SK-N-MC (cell line): ENCODE measurements around the gene TPM1.

Experiments
- DNase-seq: peaks from one replicate; pipeline ENCODE4 v3.0.0-alpha.2; 2011; ENCODE audit warnings: low read depth, low spot score
- H3K27ac ChIP-seq: fragments of 200-600 bp; sonication (generic); 2 replicates; pipeline ENCODE4 v1.5.1; 2016; ENCODE audit warnings: mixed run types
- H3K36me3 ChIP-seq: fragments of 200-600 bp; sonication (generic); 2 replicates; pipeline ENCODE4 v1.6.1; 2017; ENCODE audit warnings: antibody characterized with exemption, low read length, mixed read lengths; ENCODE audit not compliant: insufficient read depth
- H3K4me3 ChIP-seq: fragments of 200-600 bp; sonication (generic); 2 replicates; pipeline ENCODE4 v1.5.1; 2016
- H3K9ac ChIP-seq: fragments of 200-600 bp; sonication (generic); 2 replicates; pipeline ENCODE4 v1.8.0; 2017; ENCODE audit warnings: mixed run types, mixed read lengths; ENCODE audit not compliant: insufficient read length
- H3K9me3 ChIP-seq: fragments of 200-600 bp; sonication (generic); 2 replicates; pipeline ENCODE4 v1.6.1; 2017; ENCODE audit warnings: low read depth, mild to moderate bottlenecking, antibody characterized with exemption, low read length, moderate library complexity, mixed read lengths
- EZH2 ChIP-seq: fragments of 200-600 bp; sonication (generic); IDR thresholded peaks from one replicate; pipeline ENCODE4 v1.6.1; 2017; ENCODE audit warnings: antibody characterized with exemption
- FOXP2 ChIP-seq: optimal IDR thresholded peaks from 2 replicates; pipeline ENCODE3; 2011; ENCODE audit warnings: mild to moderate bottlenecking, moderate library complexity; ENCODE audit not compliant: insufficient read depth; ENCODE audit errors: extremely low read length, control extremely low read depth
- POLR2AphosphoS5 ChIP-seq: IDR thresholded peaks from 2 replicates; pipeline ENCODE4 v1.6.1; 2012; ENCODE audit warnings: mild to moderate bottlenecking, low read depth, low read length, borderline replicate concordance

The TPM1 gene

GRCh38 chr15:63052961-63053698, 10.6 kb downstream of the TPM1 start:
- no peak overlapping the region for H3K4me3 ChIP-seq
- no peak for DNase-seq
- H3K9ac ChIP-seq = no peak overlapping the region
- H3K27ac ChIP-seq = no peak overlapping the region; the same call in 1 of the 2 replicates
- peaks cover 7% of the 10 kb centered on the region; the same call in 1 of the 2 replicates for H3K36me3 ChIP-seq
- TF ChIP-seq EZH2 (no peak), POLR2AphosphoS5 (no peak), FOXP2 (no peak)
- H3K9me3 ChIP-seq = no peaks in the 10 kb centered on the region

GRCh38 chr15:63054281-63054683, 11.7 kb downstream of the TPM1 start:
- Histone ChIP-seq H3K4me3 (no peak overlapping the region), H3K27ac (no peak overlapping the region), H3K9me3 (no peaks in the 10 kb centered on the region), H3K36me3 (peaks cover 16% of the 10 kb centered on the region), H3K9ac (no peak overlapping the region)
- TF ChIP-seq POLR2AphosphoS5 (no peak), FOXP2 (no peak), EZH2 (no peak)
- DNase-seq = no peak

- Histone ChIP-seq H3K9me3 (no peaks in the 10 kb centered on the region), H3K27ac (no peak overlapping the region), H3K36me3 (peaks cover 23% of the 10 kb centered on the region), H3K4me3 (no peak overlapping the region), H3K9ac (no peak overlapping the region)
- no peak for TF ChIP-seq FOXP2
- TF ChIP-seq EZH2 = no peak
- TF ChIP-seq POLR2AphosphoS5 = no peak
- DNase-seq = no peak
Observed at GRCh38 chr15:63054985-63055384, 12.4 kb downstream of the TPM1 start.

- no peak overlapping the region for H3K4me3 ChIP-seq
- no peaks in the 10 kb centered on the region for H3K9me3 ChIP-seq
- peaks cover 36% of the 10 kb centered on the region for H3K36me3 ChIP-seq
- TF ChIP-seq FOXP2 = no peak
- no peak for TF ChIP-seq POLR2AphosphoS5
- no peak for TF ChIP-seq EZH2
- H3K27ac ChIP-seq = no peak overlapping the region
- DNase-seq = no peak
- H3K9ac ChIP-seq = no peak overlapping the region
Observed at GRCh38 chr15:63056829-63057228, 14.3 kb downstream of the TPM1 start.

GRCh38 chr15:63057468-63058345, 15.2 kb downstream of the TPM1 start:
- DNase-seq = no peak
- no peak for TF ChIP-seq POLR2AphosphoS5
- TF ChIP-seq EZH2 = no peak
- TF ChIP-seq FOXP2 = no peak
- no peak overlapping the region for H3K4me3 ChIP-seq
- no peak overlapping the region for H3K9ac ChIP-seq
- H3K27ac ChIP-seq = no peak overlapping the region
- no peaks in the 10 kb centered on the region for H3K9me3 ChIP-seq
- peaks cover 36% of the 10 kb centered on the region for H3K36me3 ChIP-seq

- no peak for DNase-seq
- H3K27ac ChIP-seq = no peak overlapping the region
- H3K9me3 ChIP-seq = no peaks in the 10 kb centered on the region
- no peak overlapping the region for H3K9ac ChIP-seq
- peaks cover 36% of the 10 kb centered on the region for H3K36me3 ChIP-seq
- no peak overlapping the region for H3K4me3 ChIP-seq
- no peak for TF ChIP-seq FOXP2
- TF ChIP-seq EZH2 = no peak
- no peak for TF ChIP-seq POLR2AphosphoS5
Observed at GRCh38 chr15:63059075-63059474, 16.5 kb downstream of the TPM1 start.

GRCh38 chr15:63059573-63060216, 17.1 kb downstream of the TPM1 start:
- TF ChIP-seq POLR2AphosphoS5 = no peak
- TF ChIP-seq FOXP2 = no peak
- no peak for TF ChIP-seq EZH2
- no peak overlapping the region for H3K4me3 ChIP-seq
- no peak overlapping the region for H3K27ac ChIP-seq
- H3K9me3 ChIP-seq = no peaks in the 10 kb centered on the region
- no peak overlapping the region for H3K9ac ChIP-seq
- no peak for DNase-seq
- peaks cover 36% of the 10 kb centered on the region for H3K36me3 ChIP-seq

- Histone ChIP-seq H3K9me3 (no peaks in the 10 kb centered on the region), H3K9ac (no peak overlapping the region), H3K4me3 (no peak overlapping the region), H3K36me3 (peaks cover 36% of the 10 kb centered on the region), H3K27ac (no peak overlapping the region)
- TF ChIP-seq EZH2 (no peak), POLR2AphosphoS5 (no peak), FOXP2 (no peak)
- no peak for DNase-seq
Observed at GRCh38 chr15:63060699-63061098, 18.2 kb downstream of the TPM1 start.
